Measurements from ENCODE around the gene DNAJB11. TPM values are rescaled to one million over a fixed set of nuclear protein-coding genes. Genes with fewer than 3 reads are reported as not detected.
A peak's percentile ranks its signal among the peaks of the same experiment; 100 is the strongest.

Gene DNAJB11
- total RNA-seq, 1 experiment from 2014 or later: 181 TPM

DNA sequence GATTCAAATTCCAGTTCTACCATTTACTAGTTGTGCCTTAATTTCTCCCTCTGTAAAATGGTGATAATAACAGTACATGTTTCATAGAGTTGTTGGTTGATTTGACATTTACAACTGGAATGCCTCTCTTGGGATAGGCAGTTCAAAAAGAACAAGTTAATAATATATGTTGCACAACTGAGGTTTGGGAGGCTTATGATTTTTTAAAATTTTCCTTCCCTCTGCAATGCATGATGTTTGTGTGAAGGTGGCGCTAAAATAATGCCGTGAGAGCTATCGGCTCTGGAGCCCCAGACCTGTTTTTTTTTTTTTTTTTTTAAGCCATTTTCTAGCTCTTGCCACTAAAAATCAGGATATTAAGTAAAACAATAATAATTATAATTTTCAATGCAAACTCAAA is 18.6 kb downstream of the DNAJB11 start:
- H3K9me3 Mint-ChIP-seq (ENCODE audit: low read depth, unreplicated experiment): no peaks in the 10 kb centered on the region
- intact Hi-C loops (cut with micrococcal nuclease; ENCODE audit: unreplicated experiment): loop anchor here (1.0 kb wide), 2 partner anchors 164 to 232 kb away; no protein-coding TSS in a partner anchor
- H3K4me1 Mint-ChIP-seq (ENCODE audit: low read depth, unreplicated experiment): peaks cover 45% of the 10 kb centered on the region
- CTCF ChIA-PET: interaction anchor here (0.6 to 3.6 kb wide), 12 partner anchors 12 to 555 kb away, joined by 3 to 61 read pairs (median 5); partner anchors contain the start of gene AHSG
- TF ChIP-seq, protein P1, sequence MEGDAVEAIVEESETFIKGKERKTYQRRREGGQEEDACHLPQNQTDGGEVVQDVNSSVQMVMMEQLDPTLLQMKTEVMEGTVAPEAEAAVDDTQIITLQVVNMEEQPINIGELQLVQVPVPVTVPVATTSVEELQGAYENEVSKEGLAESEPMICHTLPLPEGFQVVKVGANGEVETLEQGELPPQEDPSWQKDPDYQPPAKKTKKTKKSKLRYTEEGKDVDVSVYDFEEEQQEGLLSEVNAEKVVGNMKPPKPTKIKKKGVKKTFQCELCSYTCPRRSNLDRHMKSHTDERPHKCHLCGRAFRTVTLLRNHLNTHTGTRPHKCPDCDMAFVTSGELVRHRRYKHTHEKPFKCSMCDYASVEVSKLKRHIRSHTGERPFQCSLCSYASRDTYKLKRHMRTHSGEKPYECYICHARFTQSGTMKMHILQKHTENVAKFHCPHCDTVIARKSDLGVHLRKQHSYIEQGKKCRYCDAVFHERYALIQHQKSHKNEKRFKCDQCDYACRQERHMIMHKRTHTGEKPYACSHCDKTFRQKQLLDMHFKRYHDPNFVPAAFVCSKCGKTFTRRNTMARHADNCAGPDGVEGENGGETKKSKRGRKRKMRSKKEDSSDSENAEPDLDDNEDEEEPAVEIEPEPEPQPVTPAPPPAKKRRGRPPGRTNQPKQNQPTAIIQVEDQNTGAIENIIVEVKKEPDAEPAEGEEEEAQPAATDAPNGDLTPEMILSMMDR (IDR thresholded peaks at IDR 0.05; ENCODE audit: unreplicated experiment): peak; percentile 63
- H3K27ac Mint-ChIP-seq (ENCODE audit: unreplicated experiment): peak overlapping the region; percentile 64
- H3K36me3 Mint-ChIP-seq (ENCODE audit: insufficient read depth, unreplicated experiment): peaks cover 38% of the 10 kb centered on the region
- BruUV-seq (replicated peaks): TSS peak; percentile 2
- no peaks in the 10 kb centered on the region for H3K27me3 Mint-ChIP-seq (ENCODE audit: unreplicated experiment)
- no peak overlapping the region for H3K4me3 Mint-ChIP-seq (ENCODE audit: low read depth, unreplicated experiment)
- peak; percentile 44 for DNase-seq

GRCh38 chr3:186589856-186590579 is 19.5 kb downstream of the DNAJB11 start:
- TF ChIP-seq, protein P1 (IDR thresholded peaks at IDR 0.05; ENCODE audit: unreplicated experiment): no peak
- Mint-ChIP-seq H3K4me1 (ENCODE audit: low read depth, unreplicated experiment) (peaks cover 53% of the 10 kb centered on the region), H3K9me3 (ENCODE audit: low read depth, unreplicated experiment) (no peaks in the 10 kb centered on the region), H3K27ac (ENCODE audit: unreplicated experiment) (peak overlapping the region; percentile 64), H3K27me3 (ENCODE audit: unreplicated experiment) (no peaks in the 10 kb centered on the region), H3K4me3 (ENCODE audit: low read depth, unreplicated experiment) (peak overlapping the region; percentile 36), H3K36me3 (ENCODE audit: insufficient read depth, unreplicated experiment) (peaks cover 31% of the 10 kb centered on the region)
- no TSS peak for BruUV-seq (replicated peaks)
- intact Hi-C loops (cut with micrococcal nuclease; ENCODE audit: unreplicated experiment): loop anchor here (1.0 kb wide), 3 partner anchors 16 to 231 kb away; no protein-coding TSS in a partner anchor
- DNase-seq: peak; percentile 85
- CTCF ChIA-PET: interaction anchor here (0.6 to 3.6 kb wide), 19 partner anchors 10 to 648 kb away, joined by 3 to 61 read pairs (median 6); partner anchors contain the start of genes AHSG and DNAJB11

DNA sequence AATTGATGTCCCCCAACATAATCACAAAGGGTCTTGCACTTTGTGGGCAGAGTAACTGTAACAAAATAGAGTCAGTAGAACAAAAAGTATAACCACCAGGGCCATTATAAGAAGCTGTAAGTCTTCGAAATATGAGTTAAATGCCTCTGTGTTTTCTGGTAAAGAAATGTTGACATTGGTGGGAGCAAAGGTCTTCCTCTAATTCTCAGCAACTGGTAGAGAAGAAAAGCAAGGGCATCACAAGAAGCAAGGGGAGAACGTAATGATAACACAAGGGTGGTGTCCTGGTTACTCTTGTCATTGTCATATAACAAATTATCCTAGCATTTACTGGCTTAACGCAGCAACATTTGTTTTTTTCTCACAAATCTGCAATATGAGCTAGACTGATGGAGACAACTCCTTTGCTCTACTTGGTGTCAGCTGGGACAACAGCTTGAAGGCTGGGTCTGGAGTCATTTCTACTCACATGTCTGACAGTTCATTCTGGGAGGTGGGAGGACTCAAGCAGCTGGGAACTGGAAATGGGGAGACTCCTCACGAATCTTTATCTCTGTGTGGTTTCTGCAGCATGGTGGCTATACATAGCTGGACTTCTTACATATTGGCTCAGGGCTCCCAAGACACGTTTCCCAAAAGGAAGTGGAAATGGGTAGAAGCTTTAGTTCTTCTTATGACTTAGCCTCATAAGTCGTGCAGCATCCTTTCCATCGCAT is 20.2 kb downstream of the DNAJB11 start:
- H3K4me3 Mint-ChIP-seq (ENCODE audit: low read depth, unreplicated experiment): peak overlapping the region; percentile 36
- peaks cover 29% of the 10 kb centered on the region for H3K36me3 Mint-ChIP-seq (ENCODE audit: insufficient read depth, unreplicated experiment)
- H3K4me1 Mint-ChIP-seq (ENCODE audit: low read depth, unreplicated experiment): peaks cover 53% of the 10 kb centered on the region
- no TSS peak for BruUV-seq (replicated peaks)
- no peak for DNase-seq
- no peaks in the 10 kb centered on the region for H3K9me3 Mint-ChIP-seq (ENCODE audit: low read depth, unreplicated experiment)
- CTCF ChIA-PET: interaction anchor here (0.6 to 3.6 kb wide), 14 partner anchors 9 to 649 kb away, joined by 3 to 61 read pairs (median 6); partner anchors contain the start of genes AHSG and DNAJB11
- H3K27me3 Mint-ChIP-seq (ENCODE audit: unreplicated experiment): no peaks in the 10 kb centered on the region
- TF ChIP-seq, protein P1 (IDR thresholded peaks at IDR 0.05; ENCODE audit: unreplicated experiment): no peak
- H3K27ac Mint-ChIP-seq (ENCODE audit: unreplicated experiment): peak overlapping the region; percentile 64
- intact Hi-C loops (cut with micrococcal nuclease; ENCODE audit: unreplicated experiment): loop anchor here (1.0 kb wide), 1 partner anchor 16 kb away; no protein-coding TSS in a partner anchor

- Mint-ChIP-seq H3K4me3 (ENCODE audit: low read depth, unreplicated experiment) (no peak overlapping the region), H3K4me1 (ENCODE audit: low read depth, unreplicated experiment) (peaks cover 67% of the 10 kb centered on the region), H3K9me3 (ENCODE audit: low read depth, unreplicated experiment) (no peaks in the 10 kb centered on the region), H3K27ac (ENCODE audit: unreplicated experiment) (no peak overlapping the region), H3K36me3 (ENCODE audit: insufficient read depth, unreplicated experiment) (peaks cover 18% of the 10 kb centered on the region), H3K27me3 (ENCODE audit: unreplicated experiment) (no peaks in the 10 kb centered on the region)
- CTCF ChIA-PET: no interaction called here
- BruUV-seq (replicated peaks): no TSS peak
- intact Hi-C loops (cut with micrococcal nuclease; ENCODE audit: unreplicated experiment): no loop called here
- no peak for DNase-seq
- TF ChIP-seq, protein P1 (IDR thresholded peaks at IDR 0.05; ENCODE audit: unreplicated experiment): no peak
Measured at GRCh38 chr3:186592682-186593081, 22.2 kb downstream of the DNAJB11 start.

Data from Calu3 (cell line).